CD4-positive, alpha-beta T cell treated with Interleukin-6 for 4 hours (primary cell): ENCODE measurements around the gene ABLIM1.

Experiments
- DNase-seq: peaks from one replicate; pipeline ENCODE4 v3.0.0-alpha.2; 2020; ENCODE audit warnings: mixed read lengths

The ABLIM1 gene

DNA sequence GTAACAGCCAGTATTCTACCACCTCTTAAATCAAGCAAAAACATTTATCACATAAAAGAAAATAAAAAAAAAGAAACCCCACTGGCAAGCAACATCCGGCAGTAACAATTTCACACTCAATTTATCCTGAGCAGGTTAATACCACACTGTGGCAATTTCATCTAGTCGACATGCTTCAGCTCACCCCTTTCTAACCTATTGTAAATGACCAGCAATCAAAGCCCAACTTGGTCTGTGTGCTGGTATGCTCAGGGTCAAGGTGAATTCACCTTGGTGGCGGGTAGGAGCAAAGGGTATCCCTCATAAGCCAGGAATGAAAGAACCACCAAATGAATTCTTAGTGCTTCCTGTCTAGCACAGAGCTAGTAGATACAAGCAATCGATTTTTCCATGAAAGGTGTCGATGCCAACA lies 144.7 kb downstream of the ABLIM1 start:
- DNase-seq: no peak

DNA sequence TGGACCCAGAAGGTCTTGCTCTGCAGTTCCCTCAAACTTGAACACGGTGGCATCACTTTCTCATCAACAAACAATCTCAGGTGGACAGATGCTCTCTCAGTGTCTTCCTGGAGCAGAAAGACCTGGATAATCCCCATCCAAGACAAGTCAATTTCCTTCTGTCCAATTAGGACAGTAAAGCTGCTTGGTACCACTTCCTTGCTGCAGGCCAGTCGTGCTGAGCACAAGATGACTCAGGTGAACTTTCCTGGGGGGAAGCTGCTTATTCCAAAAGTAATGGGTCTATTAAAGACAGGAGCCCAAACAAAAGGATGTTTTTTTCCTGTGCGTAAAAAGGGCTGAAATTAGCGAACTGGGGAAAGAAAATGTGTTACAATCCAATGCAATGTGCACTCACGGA lies 146.2 kb downstream of the ABLIM1 start:
- DNase-seq: no peak

DNA sequence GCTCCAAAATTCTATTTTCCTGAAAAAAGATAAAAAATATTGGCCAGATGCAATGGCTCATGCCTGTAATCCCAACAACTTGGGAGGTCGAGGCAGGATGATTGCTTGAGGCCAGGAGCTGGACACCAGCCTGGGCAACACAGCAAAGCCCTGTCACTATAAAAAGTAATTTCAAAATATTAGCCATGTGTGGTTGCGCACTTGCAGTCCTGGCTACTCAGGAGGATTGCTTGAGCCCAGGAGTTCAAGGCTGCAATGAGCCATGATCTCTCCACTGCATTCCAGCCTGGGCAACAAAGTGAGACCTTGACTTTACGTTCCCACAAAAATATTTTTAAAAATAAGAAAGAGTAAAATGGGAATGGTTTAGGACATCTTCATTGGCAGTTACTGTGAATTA lies 149.7 kb downstream of the ABLIM1 start:
- DNase-seq: no peak

DNA sequence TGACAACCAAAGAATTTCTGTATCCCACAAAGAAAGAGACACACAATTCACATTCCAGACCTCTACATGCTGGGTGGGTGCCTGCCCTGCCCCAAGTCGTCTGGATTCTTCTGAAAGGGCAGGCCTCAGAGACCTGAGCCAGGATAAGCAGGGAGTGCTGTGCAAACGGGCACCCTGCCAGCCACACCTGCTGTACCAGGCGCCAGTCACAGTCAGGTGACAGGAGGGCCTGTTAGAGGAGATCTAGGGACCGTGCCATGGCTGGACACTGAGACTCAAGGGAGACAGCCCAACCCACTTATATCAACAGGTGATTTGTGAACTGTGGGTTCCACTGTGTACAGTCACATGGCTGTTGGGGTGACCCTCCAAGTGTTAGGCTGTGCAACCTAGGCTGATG lies 150.6 kb downstream of the ABLIM1 start:
- peak; percentile 38 for DNase-seq

DNA sequence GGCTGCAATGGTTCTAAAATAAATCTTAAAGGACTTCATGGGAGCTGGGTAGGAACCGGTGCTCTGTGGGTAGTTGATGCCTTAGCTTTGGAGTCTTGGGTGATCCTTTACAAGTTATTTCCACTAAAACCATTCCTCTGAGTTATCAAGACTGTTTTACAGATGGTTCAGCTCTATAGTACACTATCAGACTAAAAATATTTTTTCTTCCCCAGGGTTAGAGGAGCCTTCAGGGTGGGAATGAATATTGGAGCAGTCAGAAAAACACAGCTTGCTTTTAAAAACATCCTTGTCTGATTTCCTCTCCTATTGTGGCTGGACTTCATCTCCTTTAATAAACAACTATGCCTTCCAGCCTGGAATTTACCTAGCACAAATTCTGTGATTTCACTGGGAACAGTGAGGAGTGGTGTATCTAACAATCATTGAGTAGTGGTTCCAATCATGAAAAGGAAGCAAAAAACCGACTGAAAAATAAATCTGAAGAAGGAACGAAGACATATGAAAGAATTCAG lies 151.1 kb downstream of the ABLIM1 start:
- DNase-seq: no peak

DNA sequence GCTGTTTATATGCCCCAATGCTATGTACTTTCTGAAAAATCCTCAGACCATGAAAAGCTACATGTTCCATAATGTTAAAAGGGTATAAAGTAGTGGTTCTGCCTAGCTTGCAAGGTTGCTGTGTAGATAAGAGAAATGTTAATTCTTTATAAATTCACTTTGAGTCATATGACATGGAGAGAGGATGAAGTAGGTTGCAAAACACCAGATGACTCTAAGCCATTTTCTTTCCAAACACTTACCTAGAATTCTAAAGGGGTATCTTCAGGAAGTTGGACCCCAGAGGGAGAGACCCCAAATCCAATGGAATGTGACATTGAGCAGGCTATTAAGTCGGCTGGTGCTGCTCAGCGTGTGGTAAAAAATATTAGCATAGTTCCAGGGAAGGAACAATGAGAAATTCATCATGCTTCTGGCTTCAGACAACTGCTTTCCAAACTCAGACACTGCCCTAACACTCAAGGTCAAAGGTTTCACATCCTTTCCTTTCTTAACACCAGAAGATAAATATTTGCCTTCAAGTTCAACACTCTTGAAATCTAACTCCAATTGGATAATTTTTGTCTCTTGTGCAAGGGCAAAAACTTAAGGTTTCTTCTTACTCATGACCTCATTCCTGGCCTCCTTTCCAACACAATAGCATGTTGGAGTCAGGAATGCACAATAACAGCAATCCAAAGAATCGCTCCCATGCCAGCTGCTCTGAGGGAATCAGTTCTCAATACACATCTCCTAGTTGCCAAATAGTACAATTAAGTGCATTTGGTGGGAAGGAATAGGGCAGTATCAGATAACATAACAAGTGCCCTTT lies 153.1 kb downstream of the ABLIM1 start:
- no peak for DNase-seq

DNA sequence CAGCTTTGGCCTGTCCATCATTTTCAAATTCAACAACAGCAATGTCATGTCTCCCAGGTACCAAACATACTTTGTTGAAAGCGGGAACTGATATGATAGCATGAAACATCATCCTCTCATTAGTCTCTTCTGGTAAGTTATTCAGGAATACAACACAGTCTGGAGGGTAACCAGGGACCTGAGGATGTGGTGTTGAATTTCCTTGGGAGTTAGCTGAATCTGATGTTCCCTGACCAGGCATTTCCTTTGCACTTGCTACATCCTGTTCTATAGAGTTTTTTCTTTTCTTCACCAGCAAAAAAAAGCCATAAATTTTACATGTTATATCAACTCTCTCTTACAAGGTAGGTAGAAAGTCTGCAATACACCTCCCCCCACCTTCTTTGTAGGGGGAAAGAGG lies 156.0 kb downstream of the ABLIM1 start:
- DNase-seq: no peak

DNA sequence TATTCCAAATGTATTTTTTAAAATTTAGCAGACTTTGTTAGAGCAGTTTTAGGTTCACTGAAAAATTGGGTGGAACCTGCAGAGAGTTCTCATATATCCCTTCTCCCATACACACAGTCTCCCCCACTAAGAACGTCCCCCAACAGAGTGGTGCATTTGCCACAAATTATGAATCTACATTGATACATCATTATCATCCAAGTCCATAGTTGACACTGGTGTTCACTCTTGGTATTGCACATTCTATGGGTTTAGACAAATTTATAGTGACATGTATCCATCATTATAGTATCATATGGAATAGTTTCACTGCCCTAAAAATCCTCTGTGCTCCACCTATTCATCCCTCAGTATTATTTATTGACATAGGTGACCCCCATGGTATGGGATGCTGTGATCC lies 156.4 kb downstream of the ABLIM1 start:
- DNase-seq: no peak

DNA sequence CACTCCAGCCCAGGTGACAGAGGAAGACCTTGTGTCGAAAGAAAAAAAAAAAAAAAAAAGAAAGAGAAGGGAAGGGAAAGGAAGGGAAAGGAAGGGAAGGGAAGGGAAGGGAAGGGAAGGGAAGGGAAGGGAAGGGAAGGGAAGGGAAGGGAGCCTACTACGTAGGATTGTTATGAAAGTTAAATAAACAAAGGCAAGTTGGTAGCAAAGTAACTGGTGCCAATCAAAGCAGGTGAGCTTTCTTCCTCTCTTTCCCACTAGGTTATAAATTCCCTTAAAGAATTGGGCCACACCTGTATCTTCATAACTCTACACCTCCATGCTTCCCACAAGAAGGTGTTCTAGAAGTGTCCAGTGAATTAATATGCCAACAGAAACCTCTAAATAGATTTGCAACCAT lies 157.4 kb downstream of the ABLIM1 start:
- no peak for DNase-seq

DNA sequence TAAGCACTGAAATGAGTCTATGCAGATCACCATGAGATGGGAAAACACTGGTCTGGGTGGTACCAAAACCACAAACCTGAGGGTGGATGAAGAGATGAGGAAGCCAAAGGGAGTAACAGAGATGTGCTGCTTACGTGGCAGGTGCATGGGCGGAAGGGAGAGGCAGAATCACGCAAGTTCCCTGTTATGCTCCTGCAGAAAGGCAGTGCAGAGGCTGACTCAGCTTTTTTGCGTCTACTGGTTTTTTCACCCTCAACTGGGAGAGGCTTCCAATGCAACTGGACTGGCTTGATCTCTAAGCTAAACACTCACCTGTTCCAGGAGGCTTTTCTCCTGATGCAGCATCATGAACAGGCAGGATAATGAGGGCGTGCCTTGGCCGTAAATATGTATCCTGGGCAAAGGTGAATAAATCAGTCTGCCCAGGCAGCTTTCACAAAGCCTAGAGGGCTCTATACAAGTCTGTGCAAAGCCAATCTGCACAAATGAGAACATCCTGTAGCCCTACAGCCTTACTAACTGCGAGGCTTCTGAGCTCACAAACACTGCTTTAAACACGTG lies 158.4 kb downstream of the ABLIM1 start:
- peak; percentile 69 for DNase-seq

DNA sequence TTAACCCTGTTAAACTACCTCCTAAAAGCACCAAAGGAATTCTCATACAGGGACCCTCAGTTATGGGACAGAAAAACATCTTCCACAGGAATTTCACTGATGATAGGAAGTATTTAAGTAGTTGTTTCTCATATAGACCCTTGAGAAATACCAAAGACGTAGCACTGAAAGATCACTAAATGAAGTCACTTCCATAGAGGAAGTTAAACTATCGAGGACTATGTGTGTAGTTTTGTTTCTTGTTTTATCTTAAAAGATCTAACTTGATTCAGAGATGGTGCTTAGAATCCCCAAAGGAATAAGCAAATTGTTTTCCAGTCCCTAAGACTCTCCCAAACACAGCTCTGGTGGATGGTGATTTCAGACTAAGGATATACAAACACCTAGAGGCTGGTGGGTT lies 159.0 kb downstream of the ABLIM1 start:
- DNase-seq: no peak

DNA sequence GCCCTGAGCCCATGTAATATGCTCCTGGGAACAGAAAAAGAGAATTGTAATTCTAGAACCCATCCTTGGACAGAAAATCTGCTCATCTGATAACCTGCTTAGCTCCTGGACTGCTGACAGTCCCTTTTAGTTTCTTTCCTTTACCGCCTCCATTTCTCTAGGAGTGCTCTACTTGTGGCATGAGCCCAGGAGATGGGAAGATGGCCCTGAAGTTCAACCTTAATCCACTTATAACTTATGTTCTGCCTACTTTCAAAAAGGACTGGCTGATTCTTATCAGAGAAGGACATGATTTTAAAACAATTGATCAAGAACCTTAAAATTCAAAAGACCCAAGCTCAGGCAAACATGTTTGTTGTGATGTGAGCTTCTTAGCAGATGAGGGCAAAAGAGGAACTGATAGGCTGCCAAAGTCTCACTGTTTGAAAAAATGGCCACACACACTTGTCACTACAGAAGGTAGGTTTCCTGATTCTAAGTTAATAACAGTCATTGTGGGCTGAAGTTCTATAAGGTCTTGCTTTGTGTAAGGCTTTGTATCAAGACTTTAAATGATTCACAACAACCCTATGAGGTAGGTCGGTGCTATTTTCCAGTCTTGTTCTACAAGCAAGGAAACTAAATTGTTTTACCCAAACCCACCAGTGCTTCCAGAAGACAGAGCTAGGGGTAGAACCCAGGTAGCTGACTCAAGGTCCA lies 159.5 kb downstream of the ABLIM1 start:
- DNase-seq: no peak

DNA sequence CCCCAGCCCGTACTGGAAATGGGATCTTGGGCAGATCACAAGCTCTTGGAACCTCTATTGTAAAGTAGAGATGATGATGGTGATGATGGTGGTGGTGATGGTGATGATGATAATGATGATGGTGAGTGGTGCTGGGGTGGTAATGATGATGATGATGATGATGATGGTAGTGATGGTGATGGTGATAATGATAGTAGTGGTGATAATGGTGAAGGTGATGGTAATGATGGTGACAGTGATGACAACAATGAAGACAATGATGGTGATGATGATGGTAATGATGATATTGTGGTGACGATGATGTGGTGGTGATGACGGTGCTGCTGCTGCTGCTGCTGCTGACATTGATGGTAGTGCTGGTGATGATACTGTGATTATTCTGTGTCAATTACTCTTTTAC lies 162.8 kb downstream of the ABLIM1 start:
- no peak for DNase-seq

DNA sequence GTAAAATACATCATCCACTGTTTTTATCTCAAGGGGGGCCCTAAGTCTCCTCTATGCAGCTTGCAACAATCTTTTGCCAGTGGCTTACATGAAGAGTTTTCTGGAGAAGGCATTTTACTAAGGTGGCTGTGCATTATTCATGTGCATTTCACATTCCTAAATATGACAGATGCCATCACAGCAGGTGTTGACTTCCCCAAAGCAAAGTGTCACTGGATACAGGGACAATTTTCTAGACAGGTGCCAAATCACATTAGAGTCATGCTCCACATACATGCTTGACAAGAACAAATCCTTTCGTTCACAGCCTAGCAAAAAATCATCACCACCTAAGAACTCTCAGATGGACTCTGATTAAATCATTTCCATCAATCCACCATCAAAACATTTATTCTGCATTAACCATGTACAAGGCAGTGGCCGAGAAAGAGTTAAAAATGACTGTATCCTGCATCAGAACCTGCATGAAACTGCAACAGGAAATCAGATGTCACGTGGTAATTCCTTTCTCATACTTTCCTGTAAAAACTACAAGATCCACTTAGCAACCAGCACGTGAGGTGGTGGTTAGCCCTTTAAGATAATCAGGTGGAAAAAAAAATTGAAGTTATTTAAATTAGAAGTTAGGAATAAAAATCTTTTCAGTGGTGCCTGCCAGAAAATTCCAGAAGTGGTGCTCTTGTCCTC lies 165.6 kb downstream of the ABLIM1 start:
- peak; percentile 55 for DNase-seq

DNA sequence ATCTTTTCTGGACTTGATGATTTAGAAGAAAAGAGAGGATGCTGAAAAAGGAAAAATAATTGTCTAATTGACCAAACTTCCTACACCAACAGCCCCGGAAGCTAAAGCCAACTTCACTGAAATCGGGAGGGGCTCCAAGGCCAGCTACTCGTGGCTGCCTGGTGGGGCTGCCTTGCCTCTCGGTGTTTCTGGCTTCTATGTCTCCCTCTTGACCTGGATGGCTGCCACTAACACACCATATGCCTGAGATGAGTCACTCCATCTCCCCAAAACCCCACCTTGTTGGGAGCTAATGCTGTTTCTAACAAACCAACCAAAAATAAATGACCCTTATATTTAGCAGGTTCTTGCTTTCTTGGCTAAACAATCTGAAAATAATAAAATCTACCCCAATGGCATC lies 166.1 kb downstream of the ABLIM1 start:
- DNase-seq: peak; percentile 32

DNA sequence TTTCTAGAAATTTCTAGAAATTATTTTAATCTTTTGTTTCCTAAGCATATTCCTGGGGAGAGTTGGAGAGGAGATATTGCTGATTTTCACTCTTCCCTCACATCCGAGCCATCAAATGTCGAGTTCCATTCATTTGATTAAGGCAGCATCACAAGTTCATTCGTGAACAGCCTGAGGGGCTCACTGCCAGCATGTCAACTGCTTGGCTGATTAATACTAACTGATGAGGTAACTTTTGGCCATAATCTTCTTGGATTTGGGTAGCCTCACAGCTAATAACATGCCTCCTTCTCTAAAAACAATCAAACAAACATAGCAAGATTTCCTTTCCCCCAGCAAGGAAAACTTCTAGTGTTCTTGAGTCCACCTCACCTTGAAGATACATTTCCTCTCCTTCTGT lies 166.7 kb downstream of the ABLIM1 start:
- no peak for DNase-seq

DNA sequence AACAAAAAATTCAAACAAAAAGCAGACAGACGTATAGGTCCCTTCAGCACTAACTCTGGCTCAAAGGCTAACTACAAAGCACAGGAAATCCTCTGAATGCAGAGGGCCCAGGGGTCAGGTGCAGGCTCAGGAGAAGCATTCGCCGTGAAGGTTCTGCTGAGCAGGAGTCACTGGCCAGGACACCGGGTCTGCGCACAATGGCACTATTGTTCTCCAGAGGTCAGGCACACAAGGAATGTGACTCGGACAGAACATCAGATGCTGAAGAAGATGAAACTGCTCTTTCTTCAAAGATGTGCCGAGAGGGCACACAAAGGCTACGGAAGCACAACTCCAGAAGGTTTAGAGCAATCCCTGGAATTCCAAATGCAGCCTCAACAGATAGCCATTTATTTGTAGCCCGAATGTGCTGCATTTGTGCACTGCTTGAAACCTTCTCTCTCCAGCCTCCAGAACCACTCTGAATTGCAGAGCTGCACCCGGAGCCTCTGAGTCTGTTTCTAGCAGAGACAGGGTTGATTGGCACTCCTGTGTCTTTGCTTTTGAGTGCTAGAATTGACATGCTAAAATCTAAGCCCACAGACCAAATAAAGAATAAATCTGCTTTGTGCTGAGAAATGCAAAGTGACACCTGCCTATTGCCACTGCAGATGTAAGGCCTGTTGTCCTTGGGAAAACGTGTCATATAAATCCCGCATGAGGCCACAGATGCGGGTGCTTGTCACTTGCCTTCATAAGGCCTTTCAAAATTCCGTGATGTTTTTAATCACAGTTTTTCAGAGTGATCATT lies 168.4 kb downstream of the ABLIM1 start:
- DNase-seq: no peak

DNA sequence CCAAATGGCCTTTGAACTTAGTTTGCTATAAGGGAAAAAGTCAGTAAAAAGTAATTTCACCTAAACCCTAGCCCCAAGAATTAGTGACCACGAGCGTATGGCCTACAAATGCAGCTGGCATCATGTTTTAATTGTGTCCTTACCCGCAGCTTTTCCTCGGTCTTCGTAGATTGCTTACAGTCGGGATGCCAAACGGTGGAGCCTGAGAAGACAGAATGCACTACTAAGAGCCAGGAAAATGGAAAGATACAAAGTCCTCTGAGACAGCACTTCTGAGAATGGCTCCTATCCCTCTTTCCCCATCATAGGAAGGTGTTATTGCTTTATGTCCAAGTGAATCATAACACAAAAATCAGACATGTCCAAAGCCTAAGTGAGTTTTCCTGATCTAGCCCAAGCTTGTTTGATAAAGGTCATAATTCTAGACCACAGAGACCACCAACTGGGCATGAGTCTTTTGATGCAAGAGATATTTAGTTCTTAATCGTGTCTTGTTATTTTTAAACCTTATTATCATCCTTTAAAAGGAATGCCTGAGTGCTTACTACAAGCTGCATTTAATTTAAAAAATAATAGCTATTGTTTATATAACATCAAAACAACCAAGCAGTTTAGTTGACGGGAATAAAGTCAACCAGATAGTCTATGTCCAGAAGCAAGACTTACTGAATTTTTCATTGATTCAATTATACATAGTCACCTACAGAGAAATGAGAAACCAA lies 170.1 kb downstream of the ABLIM1 start:
- no peak for DNase-seq

DNA sequence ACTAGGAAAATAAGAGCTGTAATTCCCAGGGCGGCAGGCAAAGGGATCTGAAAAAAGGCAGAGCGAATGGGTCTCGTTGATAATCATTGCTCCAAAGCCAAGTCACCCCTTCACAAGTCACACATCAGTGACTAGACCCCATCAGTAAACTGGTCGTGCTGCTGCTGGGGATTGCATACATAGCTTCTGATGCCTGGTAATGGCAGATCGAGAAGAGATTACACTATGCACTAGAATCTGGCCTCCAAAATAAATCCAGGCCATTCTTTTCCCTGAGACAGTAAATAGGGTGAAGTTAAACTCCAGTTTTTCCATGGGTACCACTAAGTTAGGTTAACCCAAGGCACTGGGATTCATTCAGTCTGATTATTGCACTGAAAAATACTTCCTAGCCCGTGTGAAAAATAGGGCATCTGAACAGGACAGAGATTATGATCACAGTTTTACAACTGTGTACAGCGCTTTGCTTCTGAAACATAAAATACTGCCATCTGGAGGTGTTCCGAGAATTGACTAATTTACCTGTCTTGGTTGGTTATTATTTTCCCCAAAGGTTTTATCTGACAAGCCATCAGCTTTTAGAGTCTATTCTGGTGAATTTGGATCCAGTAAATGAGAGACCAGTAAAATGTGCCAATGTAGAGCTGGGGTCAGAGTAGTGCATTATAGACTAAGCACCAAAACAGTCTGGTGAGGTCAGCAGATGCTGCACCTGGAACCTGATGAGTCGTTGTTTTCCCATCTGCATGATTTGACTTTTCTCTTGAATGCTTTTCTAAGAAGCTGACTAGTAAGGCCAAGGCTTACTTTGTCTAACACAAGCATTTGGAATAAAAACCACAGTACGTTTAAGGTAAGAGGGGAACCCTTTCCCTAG lies 170.9 kb downstream of the ABLIM1 start:
- DNase-seq: peak; percentile 16

DNA sequence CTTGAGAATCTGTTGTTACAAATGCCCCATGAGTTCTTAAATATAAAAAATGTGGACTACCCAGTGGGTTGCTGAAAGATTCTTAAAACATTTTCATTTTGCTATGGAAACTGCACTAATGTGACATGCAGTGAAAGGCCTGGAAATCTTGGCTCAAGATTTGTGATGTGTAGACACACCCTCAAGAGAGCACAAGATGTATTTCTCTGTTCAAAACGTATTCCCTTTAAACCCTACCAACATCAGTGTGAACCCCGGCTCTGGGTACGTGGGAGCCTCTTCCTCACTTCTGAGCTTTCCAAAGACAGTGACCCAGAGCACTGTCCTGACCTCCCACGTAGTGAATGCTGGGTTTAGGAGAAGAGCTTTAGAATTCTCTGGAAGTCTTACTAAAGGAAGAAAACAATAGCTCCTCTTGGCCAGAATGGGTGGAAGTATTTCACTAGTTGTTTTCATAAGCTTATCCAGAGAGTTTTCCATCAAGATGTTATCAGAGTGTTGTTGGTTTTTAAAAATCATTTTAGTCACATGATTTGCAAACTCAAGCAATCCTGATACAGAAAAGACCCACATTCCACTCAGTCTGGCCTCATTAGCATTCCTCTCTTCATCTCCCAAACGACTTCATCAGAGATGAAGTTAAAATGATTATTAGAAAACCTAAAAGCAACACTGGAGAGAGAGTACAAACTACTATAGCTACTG lies 172.2 kb downstream of the ABLIM1 start:
- no peak for DNase-seq
